OCI-LY1 (cell line): ENCODE results near the gene OSBPL6.

Experiments used
- H2AFZ ChIP-seq: fragments of 200-600 bp; sonication (generic), shearing (Covaris generic); 2 replicates; pipeline ENCODE4 v1.6.0; 2014; ENCODE audit warnings: antibody characterized with exemption, mild to moderate bottlenecking, low read length
- H3F3A ChIP-seq: fragments of 200-600 bp; sonication (generic), shearing (Covaris generic); 2 replicates; pipeline ENCODE4 v1.6.0; 2014; ENCODE audit warnings: mild to moderate bottlenecking, antibody characterized with exemption, low read length, moderate library complexity; ENCODE audit not compliant: insufficient read depth
- H3K27ac ChIP-seq: fragments of 200-600 bp; sonication (generic); 2 replicates; pipeline ENCODE4 v1.5.1; 2014; ENCODE audit warnings: low read length, mixed run types, mild to moderate bottlenecking, low read depth; ENCODE audit not compliant: poor library complexity, severe bottlenecking
- H3K27me3 ChIP-seq: fragments of 200-600 bp; sonication (generic); 2 replicates; pipeline ENCODE4 v1.6.0; 2014; ENCODE audit warnings: antibody characterized with exemption, mild to moderate bottlenecking, low read length, moderate library complexity; ENCODE audit not compliant: insufficient read depth
- H3K36me3 ChIP-seq: fragments of 200-600 bp; sonication (generic); 2 replicates; pipeline ENCODE4 v1.6.1; 2014; ENCODE audit warnings: mild to moderate bottlenecking, antibody characterized with exemption, low read length, moderate library complexity, mixed read lengths; ENCODE audit not compliant: insufficient read depth
- H3K4me1 ChIP-seq: fragments of 200-600 bp; sonication (generic); 2 replicates; pipeline ENCODE4 v1.5.1; 2014; ENCODE audit warnings: mild to moderate bottlenecking, low read length, moderate library complexity; ENCODE audit not compliant: insufficient read depth, severe bottlenecking
- H3K4me2 ChIP-seq: fragments of 200-600 bp; sonication (generic), shearing (Covaris generic); 2 replicates; pipeline ENCODE4 v1.6.1; 2014; ENCODE audit warnings: low read length
- H3K4me3 ChIP-seq: fragments of 200-600 bp; sonication (generic); 2 replicates; pipeline ENCODE4 v1.5.1; 2014; ENCODE audit warnings: low read length, low read depth, mild to moderate bottlenecking, mixed read lengths; ENCODE audit not compliant: poor library complexity, severe bottlenecking
- H3K79me2 ChIP-seq: fragments of 200-600 bp; shearing (Covaris generic); 2 replicates; pipeline ENCODE4 v1.6.1; 2016; ENCODE audit warnings: mixed run types, low read length, mixed read lengths; ENCODE audit not compliant: insufficient read depth
- H3K9ac ChIP-seq: fragments of 200-600 bp; sonication (generic), shearing (Covaris generic); 2 replicates; pipeline ENCODE4 v1.6.1; 2014; ENCODE audit warnings: mild to moderate bottlenecking, low read length, mixed read lengths
- H3K9me2 ChIP-seq: fragments of 200-600 bp; sonication (generic), shearing (Covaris generic); 2 replicates; pipeline ENCODE4 v1.6.1; 2014; ENCODE audit warnings: low read depth, mild to moderate bottlenecking, low read length, mixed read lengths
- H3K9me3 ChIP-seq: fragments of 200-600 bp; shearing (Covaris generic); 2 replicates; pipeline ENCODE4 v1.6.1; 2014; ENCODE audit warnings: low read length, mixed read lengths
- H4K20me1 ChIP-seq: fragments of 200-600 bp; sonication (generic), shearing (Covaris generic); 2 replicates; pipeline ENCODE4 v1.6.0; 2016; ENCODE audit warnings: mild to moderate bottlenecking, low read length; ENCODE audit not compliant: insufficient read depth
- CTCF ChIP-seq: fragments of 200-600 bp; sonication (generic), shearing (Covaris generic); IDR thresholded peaks from 2 replicates; pipeline ENCODE4 v1.5.1; 2017; ENCODE audit warnings: mild to moderate bottlenecking, antibody characterized with exemption, low read length, moderate library complexity, mixed read lengths
- EZH2 ChIP-seq: fragments of 200-600 bp; sonication (generic), shearing (Covaris generic); IDR thresholded peaks from 2 replicates; pipeline ENCODE4 v1.8.0; 2017; ENCODE audit warnings: borderline replicate concordance, mixed run types, mild to moderate bottlenecking, antibody characterized with exemption, low read length, moderate library complexity, mixed read lengths

The OSBPL6 gene

GRCh38 chr2:178427458-178427857 is 233.1 kb downstream of the OSBPL6 start:
- peaks cover 7% of the 10 kb centered on the region; the same call in 1 of the 2 replicates for H3K9me3 ChIP-seq
- no peak overlapping the region for H3K4me3 ChIP-seq
- H3K4me2 ChIP-seq = no peak overlapping the region
- no peaks in the 10 kb centered on the region for H3K9me2 ChIP-seq
- no peaks in the 10 kb centered on the region for H4K20me1 ChIP-seq
- peaks cover 60% of the 10 kb centered on the region for H3K36me3 ChIP-seq
- no peaks in the 10 kb centered on the region for H3K4me1 ChIP-seq
- TF ChIP-seq CTCF = no peak
- no peak for TF ChIP-seq EZH2
- no peak overlapping the region for H3K9ac ChIP-seq
- no peaks in the 10 kb centered on the region for H3K79me2 ChIP-seq
- H2AFZ ChIP-seq = no peak overlapping the region
- H3K27me3 ChIP-seq = no peaks in the 10 kb centered on the region
- H3F3A ChIP-seq = no peaks in the 10 kb centered on the region
- no peak overlapping the region for H3K27ac ChIP-seq

- no peak for TF ChIP-seq CTCF
- no peak for TF ChIP-seq EZH2
- H3K9ac ChIP-seq = no peak overlapping the region
- H3F3A ChIP-seq = no peaks in the 10 kb centered on the region
- no peak overlapping the region for H3K27ac ChIP-seq
- peaks cover 7% of the 10 kb centered on the region; the same call in 1 of the 2 replicates for H3K9me3 ChIP-seq
- no peaks in the 10 kb centered on the region for H3K79me2 ChIP-seq
- no peak overlapping the region for H3K4me2 ChIP-seq
- no peak overlapping the region for H2AFZ ChIP-seq
- H3K36me3 ChIP-seq = peaks cover 69% of the 10 kb centered on the region
- H4K20me1 ChIP-seq = no peaks in the 10 kb centered on the region
- no peaks in the 10 kb centered on the region for H3K27me3 ChIP-seq
- no peaks in the 10 kb centered on the region for H3K4me1 ChIP-seq
- no peak overlapping the region for H3K4me3 ChIP-seq
- H3K9me2 ChIP-seq = no peaks in the 10 kb centered on the region
Observed at GRCh38 chr2:178428396-178428806, 234.1 kb downstream of the OSBPL6 start.

DNA sequence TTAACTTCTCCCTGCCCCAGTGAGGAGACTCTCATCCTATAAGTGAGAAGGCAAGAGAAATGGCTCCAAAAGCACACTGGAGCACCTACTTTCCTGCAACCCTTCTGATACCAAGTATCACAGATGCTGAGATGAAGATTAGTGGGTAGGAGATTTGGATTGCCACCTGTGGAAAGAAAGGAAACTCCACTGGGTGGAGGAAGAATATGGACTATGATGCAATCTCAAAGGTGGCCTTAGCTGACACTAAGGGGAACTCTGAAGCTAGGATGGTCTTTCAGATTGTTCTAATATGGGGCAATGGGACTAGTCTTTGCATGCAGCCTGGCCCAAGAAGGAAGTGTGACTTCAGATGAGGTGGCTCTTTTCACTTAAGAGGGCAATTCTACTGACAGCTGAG is 235.0 kb downstream of the OSBPL6 start:
- H3K4me1 ChIP-seq = no peaks in the 10 kb centered on the region
- no peak overlapping the region for H3K27ac ChIP-seq
- H3F3A ChIP-seq = no peaks in the 10 kb centered on the region
- H3K4me2 ChIP-seq = no peak overlapping the region
- no peaks in the 10 kb centered on the region for H4K20me1 ChIP-seq
- peaks cover 7% of the 10 kb centered on the region; the same call in 1 of the 2 replicates for H3K9me3 ChIP-seq
- H3K79me2 ChIP-seq = no peaks in the 10 kb centered on the region
- H3K27me3 ChIP-seq = no peaks in the 10 kb centered on the region
- no peak overlapping the region for H2AFZ ChIP-seq
- no peaks in the 10 kb centered on the region for H3K9me2 ChIP-seq
- H3K4me3 ChIP-seq = no peak overlapping the region
- no peak overlapping the region for H3K9ac ChIP-seq
- TF ChIP-seq CTCF (no peak), EZH2 (no peak)
- peaks cover 78% of the 10 kb centered on the region for H3K36me3 ChIP-seq
